CD4-positive, alpha-beta T cell (primary cell): ENCODE measurements around the gene ACAP3. TPM values are rescaled to one million over a fixed set of nuclear protein-coding genes. Genes with fewer than 3 reads are reported as not detected.

Experiments
- ATAC-seq: fragments of 200-7000 bp; cut with Tn5 transposase; one replicate; pipeline ENCODE4 v1.10.0; 2022; ENCODE audit warnings: mild to moderate bottlenecking; ENCODE audit not compliant: poor library complexity
- CTCF ChIA-PET: fragments of 350-600 bp; sonication (Branson Sonifier 250); formaldehyde crosslinking; loops from one replicate; lab custom pipeline; 2021; ENCODE audit warnings: antibody characterized with exemption, inconsistent platforms; lab: Charles Lee
- POLR2A ChIA-PET: fragments of 350-600 bp; sonication (Branson Sonifier 250); formaldehyde crosslinking; loops from one replicate; lab custom pipeline; 2021; ENCODE audit warnings: antibody characterized with exemption, inconsistent platforms; lab: Charles Lee
- DNase-seq, 14 experiments: peaks; one replicate each; pipeline ENCODE4 v3.0.0-alpha.2; 2013 to 2020; ENCODE audit warnings: mixed read lengths in 2 of 14
- H3K27ac ChIP-seq, 2 donors: one replicate each; pipeline versions ENCODE4 v1.5.1 to v1.7.0; 2013; ENCODE audit warnings: low read length in 2 of 2, low read depth in 1 of 2, mild to moderate bottlenecking in 1 of 2
- H3K27me3 ChIP-seq, 2 experiments: 1 replicate in 1 of 2; 2 replicates in 1 of 2; pipeline versions ENCODE4 v1.6.1 to v1.7.0; 2013; ENCODE audit warnings: low read length in 2 of 2, control low read depth in 1 of 2, mild to moderate bottlenecking in 1 of 2, moderate library complexity in 1 of 2; ENCODE audit not compliant: insufficient read depth in 2 of 2, control insufficient read depth in 1 of 2
- H3K36me3 ChIP-seq: one replicate; pipeline ENCODE4 v1.6.1; 2013; ENCODE audit warnings: low read length, control low read depth; ENCODE audit not compliant: insufficient read depth
- H3K4me1 ChIP-seq: one replicate; pipeline ENCODE4 v1.6.1; 2013; ENCODE audit warnings: low read length, control low read depth; ENCODE audit not compliant: insufficient read depth
- H3K4me3 ChIP-seq: one replicate; pipeline ENCODE4 v1.5.1; 2013; ENCODE audit warnings: mild to moderate bottlenecking, low read length, moderate library complexity
- H3K9me3 ChIP-seq, 2 experiments: 1 replicate in 1 of 2; 2 replicates in 1 of 2; pipeline versions ENCODE4 v1.6.1 to v1.7.0; 2013; ENCODE audit warnings: low read length in 2 of 2, mild to moderate bottlenecking in 2 of 2, control low read depth in 1 of 2, moderate library complexity in 1 of 2; ENCODE audit not compliant: control insufficient read depth in 1 of 2, insufficient read depth in 1 of 2
- H3K27ac Mint-ChIP-seq: one replicate; pipeline ENCODE4 v1.8.0; 2020; ENCODE audit warnings: mixed read lengths
- H3K27me3 Mint-ChIP-seq: one replicate; pipeline ENCODE4 v1.8.0; 2021; ENCODE audit warnings: mixed read lengths
- H3K36me3 Mint-ChIP-seq: one replicate; pipeline ENCODE4 v1.8.0; 2021; ENCODE audit warnings: low read depth, mixed read lengths
- H3K4me1 Mint-ChIP-seq: one replicate; pipeline ENCODE4 v1.8.0; 2021; ENCODE audit warnings: low read depth, mixed read lengths
- H3K4me3 Mint-ChIP-seq: one replicate; pipeline ENCODE4 v1.8.0; 2020; ENCODE audit warnings: mild to moderate bottlenecking, mixed read lengths
- H3K9me3 Mint-ChIP-seq: one replicate; pipeline ENCODE4 v1.8.0; 2020; ENCODE audit warnings: mixed read lengths
- CTCF ChIP-seq: fragments of 200-600 bp; IDR thresholded peaks from one replicate; pipeline ENCODE4 v1.8.0; 2022; ENCODE audit warnings: antibody characterized with exemption, mild to moderate bottlenecking
- intact Hi-C, 2 experiments: fragments of 100-400 bp; cut with DNase I in 1 of 2; cut with micrococcal nuclease in 1 of 2; formaldehyde crosslinking; loops; one replicate each; pipeline versions ENCODE4 v1.15.1 to v1.9.0; 2023 to 2025; cut with DNase I, micrococcal nuclease
- total RNA-seq, 174 experiments: library from RNA in 2 of 174; stranded (reverse) in 2 of 174; gene quantifications; one replicate each; pipeline ENCODE4 v1.2.3 and lab custom pipeline; 2021 to 2026

Gene ACAP3
- total RNA-seq, 2 experiments from 2014 or later, result 45.3 to 46.4 TPM

DNA sequence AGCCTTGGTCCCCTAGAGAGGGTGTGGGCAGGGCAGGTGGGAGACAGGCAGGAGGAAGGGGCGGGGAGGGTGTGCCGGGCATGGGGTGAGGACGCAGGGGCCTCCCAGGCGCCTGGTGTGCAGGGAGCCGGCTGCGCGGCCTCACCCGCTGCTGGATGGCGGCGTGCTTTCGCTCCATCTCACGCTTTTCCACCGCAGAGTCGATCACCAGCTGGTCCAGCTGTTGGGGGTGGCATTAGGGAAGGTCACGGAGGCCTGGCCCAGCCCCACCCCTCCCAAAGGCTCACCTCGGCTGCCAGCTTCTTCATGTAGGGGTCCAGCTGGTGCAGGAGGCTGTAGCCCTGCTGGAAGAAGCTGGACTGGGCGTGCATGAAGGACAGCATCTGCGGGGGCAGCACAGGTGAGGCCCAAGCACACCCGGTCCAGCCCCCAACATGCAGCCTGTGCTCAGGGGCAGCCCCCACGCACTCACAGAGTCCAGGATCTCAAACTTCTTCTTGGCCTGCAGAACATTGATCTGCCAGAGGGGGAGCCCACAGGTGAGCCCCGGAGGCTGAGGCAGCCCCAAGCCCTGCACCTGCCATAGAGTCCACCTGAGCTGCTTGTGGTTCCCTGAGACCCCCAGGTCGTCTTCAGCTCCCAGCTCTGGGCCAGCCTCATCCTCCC, 7.9 kb downstream of the ACAP3 start:
- intact Hi-C loops, result loop anchor here (10.0 kb wide), 2 partner anchors 75 to 265 kb away; partner anchors contain the start of gene AURKAIP1 (in 1 of the 2)
- Mint-ChIP-seq H3K4me3 (no peak overlapping the region), H3K36me3 (no peaks in the 10 kb centered on the region), H3K27me3 (no peaks in the 10 kb centered on the region), H3K27ac (no peak overlapping the region), H3K9me3 (no peaks in the 10 kb centered on the region), H3K4me1 (no peaks in the 10 kb centered on the region)
- no peaks in the 10 kb centered on the region for H3K9me3 ChIP-seq
- peak; percentile 53 for TF ChIP-seq CTCF
- H3K27me3 ChIP-seq, result no peaks in the 10 kb centered on the region
- ChIA-PET POLR2A (no interaction called here), CTCF (no interaction called here)
- peak; percentile 75 for ATAC-seq
- peaks cover 6% of the 10 kb centered on the region for H3K4me1 ChIP-seq
- no peaks in the 10 kb centered on the region for H3K36me3 ChIP-seq
- no peak overlapping the region for H3K4me3 ChIP-seq
- H3K27ac ChIP-seq, result no peak overlapping the region
- DNase-seq, result peak in 4 of 14 experiments; percentile 16 to 59 (median 34)

GRCh38 chr1:1298861-1299685, 8.7 kb downstream of the ACAP3 start:
- no peak for DNase-seq
- no peaks in the 10 kb centered on the region for H3K27me3 ChIP-seq
- H3K27me3 Mint-ChIP-seq, result no peaks in the 10 kb centered on the region
- H3K27ac ChIP-seq, result no peak overlapping the region
- no peak for ATAC-seq
- no peaks in the 10 kb centered on the region for H3K4me1 ChIP-seq
- no peak overlapping the region for H3K4me3 ChIP-seq
- H3K4me1 Mint-ChIP-seq, result no peaks in the 10 kb centered on the region
- H3K36me3 ChIP-seq, result no peaks in the 10 kb centered on the region
- H3K9me3 Mint-ChIP-seq, result no peaks in the 10 kb centered on the region
- H3K9me3 ChIP-seq, result no peaks in the 10 kb centered on the region
- ChIA-PET CTCF (no interaction called here), POLR2A (no interaction called here)
- H3K27ac Mint-ChIP-seq, result no peak overlapping the region
- intact Hi-C loops, result no loop called here
- H3K4me3 Mint-ChIP-seq, result no peak overlapping the region
- no peak for TF ChIP-seq CTCF
- no peaks in the 10 kb centered on the region for H3K36me3 Mint-ChIP-seq

DNA sequence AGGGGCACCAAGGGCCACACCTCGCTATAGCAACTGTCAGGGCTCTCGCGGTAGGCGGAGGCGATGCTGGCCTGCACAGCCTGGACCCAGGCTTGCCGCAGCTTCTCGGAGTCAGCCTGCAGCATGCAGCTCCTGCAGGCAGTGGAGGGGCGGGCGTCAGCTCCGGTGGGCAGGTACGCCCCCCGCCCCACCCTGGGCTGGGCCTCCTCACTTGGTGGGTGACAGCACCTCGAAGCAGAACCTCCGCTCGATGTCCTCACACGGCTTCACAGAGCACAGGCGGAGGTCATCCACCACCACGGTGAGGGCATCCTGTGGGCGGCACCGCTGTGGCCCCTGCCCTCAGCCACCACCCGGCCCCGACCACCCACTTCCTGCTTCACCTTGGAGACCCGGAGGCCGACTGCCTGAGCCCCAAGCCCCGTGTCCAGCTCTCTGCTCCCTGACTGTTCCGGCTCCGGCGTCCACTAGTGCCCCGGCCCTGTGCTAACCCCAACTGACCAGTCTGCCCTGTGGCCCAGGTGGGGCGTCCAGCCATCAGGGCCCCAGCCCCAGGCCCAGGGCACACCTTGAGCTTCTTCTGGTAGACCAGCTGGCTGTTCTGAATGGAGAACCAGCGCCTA, 9.8 kb downstream of the ACAP3 start:
- POLR2A ChIA-PET, result no interaction called here
- intact Hi-C loops, result no loop called here

More for the DNA sequence above, 9.8 kb downstream of the ACAP3 start:
- Mint-ChIP-seq H3K4me3 (no peak overlapping the region), H3K4me1 (no peaks in the 10 kb centered on the region), H3K36me3 (no peaks in the 10 kb centered on the region), H3K27me3 (no peaks in the 10 kb centered on the region), H3K27ac (no peak overlapping the region), H3K9me3 (no peaks in the 10 kb centered on the region)
- ATAC-seq (no peak), DNase-seq (no peak)
- no peaks in the 10 kb centered on the region for H3K27me3 ChIP-seq
- H3K9me3 ChIP-seq, result no peaks in the 10 kb centered on the region
- CTCF ChIA-PET, result no interaction called here
- TF ChIP-seq CTCF, result no peak
- H3K4me1 ChIP-seq, result no peaks in the 10 kb centered on the region
- no peaks in the 10 kb centered on the region for H3K36me3 ChIP-seq
- no peak overlapping the region for H3K27ac ChIP-seq
- no peak overlapping the region for H3K4me3 ChIP-seq
